ENCODE data around the gene ADPRHL1. TPM values are rescaled to one million over a fixed set of nuclear protein-coding genes. Genes with fewer than 3 reads are reported as not detected.

ADPRHL1 gene
- total and polyA plus RNA-seq, 7 donors, result 186 to 776 (median 294) TPM

DNA sequence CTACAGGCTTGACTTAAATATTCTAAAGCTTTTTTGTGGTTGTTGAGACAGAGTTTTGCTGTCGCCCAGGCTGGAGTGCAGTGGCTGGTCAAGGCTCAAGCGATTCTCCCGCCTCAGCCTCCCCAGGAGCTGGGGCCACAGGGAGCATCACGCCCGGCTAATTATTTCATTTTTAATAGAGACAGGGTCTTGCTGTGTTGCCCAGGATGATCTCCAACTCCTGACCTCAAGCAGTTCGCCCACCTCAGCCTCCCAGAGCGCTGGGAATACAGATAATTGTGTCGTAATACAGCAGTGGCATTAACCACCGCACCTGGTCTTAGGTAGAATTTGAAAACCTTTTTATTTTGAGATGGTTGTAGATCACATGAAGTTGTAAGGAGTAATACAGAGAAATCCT is 38.7 kb upstream of the ADPRHL1 start:
- H3K9me3 ChIP-seq, result no peaks in the 10 kb centered on the region
- H3K4me1 ChIP-seq, result peaks cover 64% of the 10 kb centered on the region
- no peak for ATAC-seq
- no peak for TF ChIP-seq CTCF (IDR thresholded peaks at IDR 0.05)
- intact Hi-C loops (cut with DNase I), result no loop called here
- DNase-seq, result no peak
- H3K27me3 ChIP-seq (ENCODE audit: insufficient read depth in 3 of 3, low read length in 2 of 3), result no peaks in the 10 kb centered on the region
- WGBS, 3 donors, result 76 to 84% (median 81%) methylated on average over 9 of the region's 9 CpGs
- H3K4me3 ChIP-seq, result peak overlapping the region; percentile 81
- peaks cover 0 to 18% of the 10 kb centered on the region in 2 donors for H3K36me3 ChIP-seq (ENCODE audit: insufficient read depth in 1 of 2, low read depth in 1 of 2)
- peak overlapping the region; percentile 88 for H3K27ac ChIP-seq

DNA sequence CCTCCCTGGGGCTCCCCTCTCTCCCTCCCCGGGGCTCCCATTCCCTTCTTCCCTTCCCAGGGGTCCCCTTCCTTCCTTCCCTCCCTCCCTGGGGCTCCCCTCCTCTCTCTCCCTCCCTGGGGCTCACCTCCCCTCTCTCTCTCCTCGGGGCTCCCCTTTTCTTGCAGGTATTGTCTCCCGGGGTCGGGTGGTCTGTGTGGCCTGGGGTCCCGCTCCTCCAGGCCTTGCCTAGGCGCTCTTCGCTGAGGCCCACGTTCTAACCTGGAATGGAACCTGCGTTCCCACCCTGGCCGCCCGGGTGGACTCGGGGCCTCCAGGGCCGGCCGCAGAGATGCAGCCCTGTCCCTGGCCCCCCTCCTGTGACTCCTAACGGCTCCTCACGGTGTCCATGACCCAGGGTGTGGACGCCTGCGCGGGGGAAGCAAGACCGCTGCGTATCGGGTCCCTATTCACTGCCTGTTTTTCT is 38.2 kb upstream of the ADPRHL1 start:
- Histone ChIP-seq H3K27ac (peak overlapping the region; percentile 88), H3K27me3 (ENCODE audit: insufficient read depth in 3 of 3, low read length in 2 of 3) (no peaks in the 10 kb centered on the region), H3K4me3 (peak overlapping the region; percentile 81), H3K36me3 (ENCODE audit: insufficient read depth in 1 of 2, low read depth in 1 of 2) (peaks cover 0 to 13% of the 10 kb centered on the region in 2 donors), H3K9me3 (no peaks in the 10 kb centered on the region), H3K4me1 (peaks cover 69% of the 10 kb centered on the region)
- 2% methylated on average over 22 of the region's 22 CpGs for WGBS, 3 donors
- DNase-seq, result peak; percentile 49 to 67
- intact Hi-C loops (cut with DNase I), result no loop called here
- TF ChIP-seq CTCF (IDR thresholded peaks at IDR 0.05), result no peak
- ATAC-seq, result peak in 3 of 4 donors; percentile 22 to 37 (median 28)

DNA sequence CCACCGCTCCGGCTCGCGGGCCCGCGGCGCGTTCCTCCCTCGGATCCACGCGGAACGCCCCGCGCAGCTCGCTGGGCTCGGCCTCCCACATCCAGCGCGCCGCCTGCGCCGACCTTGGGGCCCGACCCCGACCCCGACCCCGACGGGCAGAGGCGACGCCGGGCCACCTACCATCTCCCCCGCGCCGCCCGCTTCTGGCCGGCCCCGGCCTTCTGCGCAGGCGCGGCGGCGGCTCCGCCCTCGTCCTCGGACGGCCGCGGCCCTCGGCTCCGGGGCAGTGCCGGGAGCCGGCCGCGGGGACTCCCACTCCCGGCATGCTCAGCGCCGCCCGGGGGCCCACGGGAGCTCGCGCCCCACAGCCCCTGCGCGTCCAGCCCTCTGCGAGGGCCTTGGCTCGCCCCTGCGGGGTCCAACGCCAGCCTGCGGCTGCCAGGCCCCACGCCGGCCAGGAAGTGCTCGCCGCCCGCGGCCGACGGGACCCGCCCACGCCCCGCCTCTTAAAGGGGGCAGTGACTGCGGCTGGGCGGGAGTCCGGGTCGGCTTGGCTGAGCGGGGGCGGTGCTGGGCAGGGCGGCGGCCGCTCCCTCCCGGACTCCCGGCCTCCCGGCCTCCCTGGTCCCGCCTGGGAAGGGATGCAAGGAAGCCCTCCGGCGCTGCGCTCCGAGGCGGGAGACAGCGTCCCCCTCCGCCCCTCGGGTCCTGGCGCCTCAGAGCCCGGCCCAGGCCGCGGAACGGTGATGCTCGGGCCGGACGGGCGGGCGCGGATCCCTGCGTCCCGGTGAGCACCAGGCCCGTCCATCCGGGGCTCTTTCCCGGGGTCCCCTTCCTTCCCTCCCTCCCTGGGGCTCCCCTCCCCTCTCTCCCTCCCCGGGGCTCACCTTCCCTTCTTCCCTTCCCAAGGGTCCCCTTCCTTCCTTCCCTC is 37.5 kb upstream of the ADPRHL1 start, which contains the start of gene DCUN1D2:
DCUN1D2 (minus strand) TSS at position 216 of the 922 bp plus-strand sequence; CDS start at position 174, 42 bp downstream.
- H3K27ac ChIP-seq, result peak within 1 kb of the TSS; percentile 88
- TF ChIP-seq CTCF (IDR thresholded peaks at IDR 0.05), result no peak
- no peaks in the 10 kb centered on the region for H3K27me3 ChIP-seq (ENCODE audit: insufficient read depth in 3 of 3, low read length in 2 of 3)
- intact Hi-C loops (cut with DNase I), result loop anchor here in 1 of 2 donors (1.0 kb wide), 1 partner anchor 35 kb away; no protein-coding TSS in a partner anchor
- DNase-seq (peak; percentile 96 to 98), ATAC-seq (peak; percentile 90 to 95 (median 91))
- 0 to 1% (median 0%) methylated on average over 45 to 115 of the region's 115 CpGs for WGBS, 3 donors
- H3K9me3 ChIP-seq, result no peaks in the 10 kb centered on the region
- H3K4me1 ChIP-seq, result peaks cover 69% of the 10 kb centered on the region
- H3K4me3 ChIP-seq, result peak within 1 kb of the TSS; percentile 81
- peaks cover 0 to 6% of the 10 kb centered on the region in 2 donors for H3K36me3 ChIP-seq (ENCODE audit: insufficient read depth in 1 of 2, low read depth in 1 of 2)

DNA sequence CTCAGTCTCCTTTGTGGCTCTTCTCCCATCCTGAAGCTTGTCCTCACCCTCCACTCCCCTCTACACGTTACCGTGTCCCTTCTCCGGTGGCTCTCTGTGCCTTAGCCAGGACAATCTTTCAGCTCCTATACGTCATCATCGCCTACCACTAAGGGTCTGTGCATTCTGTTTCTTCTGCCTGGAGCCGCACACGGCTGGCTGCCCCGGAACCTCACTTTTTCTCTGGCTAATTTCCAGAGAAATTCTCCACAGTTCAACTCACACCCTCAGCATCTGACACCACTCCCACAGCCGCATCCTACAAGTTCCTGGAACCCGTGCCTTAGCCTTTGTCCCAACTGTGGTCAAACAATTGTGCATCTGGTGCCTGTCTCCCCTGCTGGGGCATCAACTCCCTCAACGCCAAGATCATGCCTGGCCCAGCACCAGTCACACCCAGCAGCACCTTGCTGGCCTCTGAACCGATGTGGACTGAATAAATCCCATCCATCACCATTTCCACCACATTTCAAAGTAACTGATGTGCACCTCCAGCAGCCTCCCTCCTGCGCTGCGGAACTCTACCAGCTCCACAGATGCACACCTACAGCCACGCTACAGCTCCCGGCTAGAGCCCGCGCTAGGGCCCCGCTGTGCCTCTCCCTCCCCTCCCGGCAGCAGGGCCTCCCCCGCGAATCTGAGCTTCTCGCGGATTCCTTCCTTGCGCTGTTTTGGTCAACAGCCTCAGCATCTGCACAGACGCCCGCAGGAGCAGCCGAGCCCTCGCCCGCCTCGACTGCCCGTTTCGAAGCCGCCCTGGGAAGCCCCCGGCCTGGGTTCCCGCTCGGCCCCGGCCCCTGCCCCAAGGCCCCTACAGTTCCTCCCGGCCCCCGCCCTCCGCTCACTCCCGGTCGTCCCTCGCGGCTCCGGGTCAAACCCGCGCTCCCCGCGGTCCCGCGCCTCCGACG is 36.5 kb upstream of the ADPRHL1 start:
- H3K4me1 ChIP-seq, result peaks cover 74% of the 10 kb centered on the region
- no peaks in the 10 kb centered on the region for H3K36me3 ChIP-seq (ENCODE audit: insufficient read depth in 1 of 2, low read depth in 1 of 2)
- ATAC-seq (peak; percentile 2 to 16 (median 5)), DNase-seq (no peak)
- H3K27ac ChIP-seq, result peak overlapping the region; percentile 88
- 1 to 3% (median 2%) methylated on average over 40 to 54 of the region's 54 CpGs for WGBS, 3 donors
- H3K9me3 ChIP-seq, result no peaks in the 10 kb centered on the region
- H3K27me3 ChIP-seq (ENCODE audit: insufficient read depth in 3 of 3, low read length in 2 of 3), result no peaks in the 10 kb centered on the region
- H3K4me3 ChIP-seq, result peak overlapping the region; percentile 81
- intact Hi-C loops (cut with DNase I), result loop anchor here in 1 of 2 donors (1.0 kb wide), 1 partner anchor 35 kb away; no protein-coding TSS in a partner anchor
- TF ChIP-seq CTCF (IDR thresholded peaks at IDR 0.05), result no peak

Measured in psoas muscle (tissue), 8 donors.